HG02759 (cell line): ENCODE results near the gene BCL7C.
"Not testable (repeated sequence)": the region's sequence is repeated elsewhere in the genome, so short reads cannot be mapped to it uniquely, and the experiment has no call there.

Experiments used
- ATAC-seq: cut with Tn5 transposase; IDR thresholded peaks from one replicate; pipeline ENCODE4 v1.9.1; 2021; ENCODE audit warnings: mild to moderate bottlenecking, moderate library complexity; ENCODE audit not compliant: unreplicated experiment

BCL7C gene

DNA sequence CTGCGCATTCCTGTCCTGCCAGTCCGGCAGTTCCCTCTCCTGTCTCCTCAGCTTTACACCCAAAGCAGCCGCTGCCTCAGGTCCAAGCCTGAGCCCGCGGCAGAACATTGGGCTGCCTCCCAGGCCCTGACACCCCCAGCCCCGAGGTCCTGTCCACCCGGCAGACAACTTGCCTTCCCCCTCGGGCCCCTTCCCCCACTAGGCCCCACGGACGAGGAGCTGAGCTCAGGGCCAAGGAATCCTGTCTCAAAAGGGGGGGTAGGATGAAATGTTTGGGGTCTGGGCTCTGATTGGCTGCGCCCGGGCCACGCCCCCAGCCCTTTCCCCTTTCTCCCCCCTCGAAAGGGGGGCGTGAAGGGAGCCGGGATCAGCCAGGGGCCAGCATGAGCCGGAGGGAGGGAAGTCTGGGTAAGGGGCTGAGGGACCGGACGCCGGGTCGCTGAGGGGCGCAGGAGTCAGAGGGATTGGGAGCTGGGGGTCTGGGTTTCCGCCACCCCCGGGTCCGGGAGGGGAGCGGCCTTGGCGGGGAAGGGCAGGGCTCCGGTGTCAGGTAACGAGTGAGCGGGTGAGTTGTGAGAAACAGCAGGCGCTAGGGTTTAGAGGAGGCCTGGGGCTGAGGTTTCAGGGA, 2.5 kb upstream of the BCL7C start, which contains the start of gene CTF1:
Gene CTF1, plus strand, starts transcription at position 354 of the 628 bp plus-strand sequence. Its CDS starts 30 bp downstream, at position 384.
- no peak for ATAC-seq

DNA sequence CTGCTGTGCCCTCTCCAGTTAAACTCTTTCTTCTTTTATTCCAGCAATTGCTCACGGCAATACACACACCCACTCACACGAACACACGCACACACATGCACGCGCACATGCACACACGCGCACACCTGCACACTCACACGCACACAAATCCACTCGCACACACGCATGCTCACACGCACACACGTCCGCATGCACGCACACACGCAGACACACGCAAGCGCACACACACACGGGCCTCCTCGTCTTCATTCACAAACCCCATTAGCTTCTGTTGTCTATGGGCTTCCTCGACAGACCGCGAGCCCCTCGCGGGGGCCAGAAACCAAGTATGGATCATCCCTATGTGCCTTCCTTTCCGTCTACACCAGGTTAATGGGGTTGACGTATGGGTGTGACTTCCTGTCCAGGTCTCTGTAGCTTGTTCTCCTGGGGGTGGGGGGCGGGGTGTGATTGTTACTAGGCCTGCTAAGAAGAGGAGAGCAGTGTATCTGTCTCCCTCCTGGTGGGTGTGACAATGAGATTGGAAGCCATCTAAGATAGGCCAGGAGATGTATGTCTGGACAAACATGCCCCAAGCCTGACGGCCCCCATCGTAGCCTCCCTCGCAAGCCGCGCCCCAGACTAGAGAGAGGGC, 1.9 kb upstream of the BCL7C start:
- ATAC-seq: no peak

DNA sequence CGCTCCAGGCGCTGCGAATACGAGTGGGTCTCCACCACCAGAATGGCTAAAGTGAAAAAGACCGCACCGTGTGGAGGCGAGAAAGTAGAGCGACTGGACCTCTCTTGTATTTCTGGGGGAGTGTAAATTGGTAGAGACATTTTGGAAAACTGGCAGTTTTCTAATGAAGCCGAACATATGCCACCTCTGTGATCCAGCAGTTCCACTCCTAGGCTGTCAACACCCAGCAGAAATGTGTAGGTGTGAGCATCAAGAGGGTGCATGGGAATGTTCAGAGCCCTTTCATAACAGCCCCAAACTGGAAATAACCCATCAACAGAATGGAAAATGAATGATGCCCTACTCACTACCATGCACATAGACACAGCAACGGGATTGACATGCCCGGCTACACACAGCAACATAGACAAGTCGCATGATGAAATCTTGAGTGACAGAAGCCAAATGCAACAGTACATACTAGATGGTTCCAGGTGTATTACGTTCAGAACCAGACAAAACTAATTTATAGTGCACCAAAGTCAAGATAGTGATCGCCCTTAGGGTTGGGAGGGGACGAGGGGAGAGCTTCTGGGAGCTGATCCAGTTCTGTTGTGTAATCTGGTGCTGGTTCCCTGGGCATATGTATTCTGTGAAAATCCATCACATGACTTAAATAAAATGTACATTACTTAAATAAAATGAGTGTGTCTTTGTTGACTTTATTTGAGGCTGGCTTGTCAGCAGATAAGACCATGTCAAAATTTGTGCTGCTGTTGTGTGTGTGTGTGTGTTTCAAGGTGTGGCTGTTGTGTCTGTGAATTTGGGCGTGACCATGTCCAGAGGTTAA, 877 bp upstream of the BCL7C start:
- no peak for ATAC-seq

DNA sequence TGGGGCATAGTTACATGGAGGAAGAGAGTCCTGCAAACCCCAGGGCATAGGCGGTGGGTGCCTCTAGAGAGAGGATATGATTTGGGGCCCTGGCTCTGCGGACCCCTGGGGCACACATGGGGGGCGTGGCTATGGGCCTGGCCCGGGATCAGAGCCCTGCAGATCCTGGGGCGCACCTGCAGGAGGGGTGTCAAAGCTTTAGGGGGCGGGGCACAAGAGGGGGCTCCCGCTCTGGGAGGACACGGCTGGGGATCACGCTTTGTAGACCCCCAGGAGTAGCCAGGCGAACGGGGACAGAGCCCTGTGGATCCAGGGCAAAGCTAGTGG, 497 bp downstream of the BCL7C start:
- peak; percentile 1 for ATAC-seq

DNA sequence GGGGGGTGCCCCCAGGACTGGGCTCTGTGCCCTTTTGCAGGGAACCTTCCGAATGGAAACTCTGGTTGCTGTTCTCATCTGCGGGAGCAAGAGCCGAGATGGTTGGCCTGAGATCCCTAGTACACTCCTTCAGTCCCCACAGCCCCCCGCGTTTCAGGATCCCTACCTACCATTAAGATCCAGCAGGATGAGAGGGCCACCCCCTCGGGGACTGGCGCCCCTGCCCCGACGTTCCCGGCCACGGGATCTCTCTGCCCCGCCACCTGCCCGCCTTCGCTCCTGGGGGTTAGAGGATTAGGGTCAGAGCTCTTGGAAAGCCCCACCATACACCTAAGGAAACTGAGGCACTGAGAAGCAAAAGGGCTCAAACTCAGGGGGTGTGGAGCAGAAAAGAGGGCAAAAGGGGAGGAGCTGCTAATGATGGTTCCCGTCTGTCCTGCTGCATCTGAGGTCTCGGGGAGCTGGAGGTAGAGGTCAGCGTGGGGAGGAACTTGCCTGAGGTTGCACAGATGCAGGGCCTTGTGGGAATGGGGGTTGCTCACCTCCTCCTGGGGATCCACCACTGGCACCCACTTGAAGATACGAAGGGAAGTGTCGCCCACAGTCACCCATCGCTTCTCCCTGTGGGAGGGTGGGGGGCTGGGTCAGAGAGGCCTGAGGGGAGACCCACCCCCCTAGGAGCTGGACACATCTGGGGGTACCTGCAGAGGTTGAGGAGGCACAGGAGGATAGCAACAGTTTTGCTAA, 1.0 kb downstream of the BCL7C start:
- ATAC-seq: no peak

DNA sequence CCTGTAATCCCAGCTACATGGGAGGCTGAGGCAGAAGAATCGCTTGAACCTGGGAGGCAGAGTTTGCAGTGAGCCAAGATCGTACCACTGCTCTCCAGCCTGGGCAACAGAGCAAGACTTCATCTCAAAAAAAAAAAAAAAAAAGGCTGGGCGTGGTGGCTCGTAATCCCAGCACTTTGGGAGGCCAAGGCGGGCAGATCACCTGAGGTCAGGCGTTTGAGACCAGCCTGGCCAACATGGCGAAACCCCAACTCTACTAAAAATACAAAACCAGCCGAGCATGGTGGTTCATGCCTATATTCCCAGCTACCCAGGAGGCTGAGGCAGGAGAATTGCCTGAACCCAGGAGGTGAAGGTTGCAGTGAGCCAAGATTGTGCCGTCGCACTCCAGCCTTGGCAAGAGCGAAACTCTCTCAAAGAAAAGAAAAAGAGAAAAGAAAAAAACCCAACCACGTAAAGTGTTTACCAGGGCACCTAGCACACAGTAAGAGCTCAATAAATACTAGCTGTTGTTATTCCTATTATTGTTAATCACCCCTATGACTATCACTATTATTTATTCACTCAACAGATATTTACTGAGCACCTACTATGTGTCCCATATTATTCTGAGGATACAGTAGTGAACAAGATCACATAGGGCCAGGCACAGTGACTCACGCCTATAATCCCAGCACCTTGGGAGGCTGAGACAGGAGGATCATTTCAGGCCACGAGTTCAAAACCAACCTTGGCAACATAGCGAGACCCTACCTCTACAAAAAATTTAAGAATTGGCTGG, 2.6 kb downstream of the BCL7C start:
- ATAC-seq: not testable (repeated sequence)

DNA sequence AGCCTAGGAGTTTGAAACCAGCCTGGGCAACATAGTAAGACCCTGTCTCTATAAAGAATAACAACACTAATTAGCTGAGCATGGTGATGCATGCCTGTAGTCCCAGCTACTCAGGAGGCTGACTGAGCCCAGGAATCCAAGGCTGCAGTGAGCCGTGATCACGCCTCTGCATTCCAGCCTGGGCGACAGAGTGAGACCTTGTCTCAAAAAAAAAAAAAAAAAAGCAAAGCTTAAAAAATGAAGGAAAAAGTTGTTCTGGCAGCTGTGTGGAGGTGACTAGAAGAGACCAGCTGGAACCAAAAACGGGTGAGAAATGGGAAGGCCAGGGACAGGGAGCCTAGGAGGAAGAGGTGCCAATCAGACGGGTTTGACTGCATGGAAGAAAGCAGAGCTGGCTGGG, 4.2 kb downstream of the BCL7C start:
- no peak for ATAC-seq

DNA sequence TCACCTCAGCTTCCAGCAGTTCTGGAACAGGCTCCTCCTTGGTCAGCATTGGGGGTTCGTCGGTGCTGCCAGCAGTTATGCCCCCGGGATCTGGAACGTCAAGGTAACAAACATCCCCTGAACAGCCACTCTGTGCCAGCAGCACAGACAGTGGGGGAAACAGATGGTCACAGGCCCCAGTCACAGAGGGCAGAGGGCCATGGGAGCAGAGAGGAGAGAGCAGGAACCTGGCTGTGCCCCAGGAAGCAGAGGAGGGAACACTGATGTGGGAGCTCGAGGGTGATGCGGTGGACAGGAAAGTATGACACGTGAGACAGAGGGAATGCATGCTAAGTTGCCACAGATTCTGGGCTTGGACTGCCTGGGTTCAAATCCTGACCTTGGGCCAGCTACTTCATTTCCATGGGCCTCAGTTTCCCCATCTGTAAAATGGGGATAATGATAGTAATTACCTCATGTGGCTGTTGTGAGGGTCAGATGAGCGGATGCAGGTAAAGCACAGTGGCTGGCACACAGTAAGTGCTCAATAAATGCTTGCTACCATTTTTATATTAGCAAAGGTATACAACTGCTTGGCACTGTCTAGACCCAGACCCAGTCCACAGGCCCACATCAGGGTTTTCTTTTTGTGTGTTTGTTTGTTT, 4.9 kb downstream of the BCL7C start:
- no peak for ATAC-seq

DNA sequence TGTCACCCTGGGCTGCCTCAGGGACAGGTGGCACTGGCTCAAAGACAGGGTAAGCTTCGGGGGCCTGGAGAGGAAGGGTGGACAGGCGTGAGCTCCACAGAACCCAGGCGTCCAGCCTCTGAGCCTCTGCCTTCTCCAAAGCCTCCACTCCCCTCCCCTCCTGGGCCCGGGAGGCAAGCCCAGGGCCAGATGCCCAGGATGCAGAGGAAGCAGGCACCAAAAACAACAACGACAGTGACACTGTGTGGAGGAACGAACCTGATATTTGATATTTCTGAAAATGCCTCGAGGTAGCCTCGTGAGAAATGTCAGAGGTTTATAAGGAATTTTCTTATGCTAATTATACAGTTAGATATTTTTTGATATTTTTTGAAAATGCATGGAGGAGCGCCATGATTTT, 6.0 kb downstream of the BCL7C start:
- no peak for ATAC-seq

DNA sequence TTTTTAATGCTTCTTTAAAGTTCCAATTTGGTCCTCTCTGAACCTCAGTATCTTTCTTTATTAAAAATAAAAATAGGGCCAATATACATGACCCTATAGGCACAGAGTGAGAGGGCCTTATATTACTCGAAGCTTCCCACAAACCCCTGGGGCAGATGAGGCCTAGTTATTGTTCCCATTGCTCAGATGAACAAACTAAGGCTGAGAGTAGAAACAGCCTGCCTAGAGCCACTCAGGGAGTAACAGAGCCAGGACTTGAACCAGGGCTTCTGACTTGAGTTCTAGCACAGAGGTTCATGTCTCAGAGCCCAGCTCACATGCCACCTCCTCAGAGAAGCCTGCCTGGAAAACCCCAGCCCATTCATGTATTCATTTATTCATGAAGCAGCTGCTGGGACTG, 7.7 kb downstream of the BCL7C start:
- no peak for ATAC-seq

DNA sequence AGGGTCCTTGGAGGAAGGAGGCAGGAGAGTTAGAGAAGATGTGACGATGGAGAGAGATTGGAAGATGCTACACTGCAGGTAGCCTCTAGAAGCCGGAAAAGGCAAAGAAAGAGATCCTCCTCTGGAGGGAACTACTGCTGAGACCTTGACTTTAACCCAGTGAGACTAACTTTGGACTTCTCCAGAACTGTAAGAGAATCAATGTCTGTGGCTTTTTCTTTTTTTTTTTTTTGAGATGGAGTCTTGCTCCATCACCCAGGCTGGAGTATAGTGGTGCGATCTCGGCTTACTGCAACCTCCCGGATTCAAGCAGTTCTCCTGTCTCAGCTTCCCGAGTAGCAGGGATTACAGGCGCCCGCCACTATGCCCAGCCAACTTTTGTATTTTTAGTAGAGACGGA, 8.7 kb downstream of the BCL7C start:
- ATAC-seq: no peak

DNA sequence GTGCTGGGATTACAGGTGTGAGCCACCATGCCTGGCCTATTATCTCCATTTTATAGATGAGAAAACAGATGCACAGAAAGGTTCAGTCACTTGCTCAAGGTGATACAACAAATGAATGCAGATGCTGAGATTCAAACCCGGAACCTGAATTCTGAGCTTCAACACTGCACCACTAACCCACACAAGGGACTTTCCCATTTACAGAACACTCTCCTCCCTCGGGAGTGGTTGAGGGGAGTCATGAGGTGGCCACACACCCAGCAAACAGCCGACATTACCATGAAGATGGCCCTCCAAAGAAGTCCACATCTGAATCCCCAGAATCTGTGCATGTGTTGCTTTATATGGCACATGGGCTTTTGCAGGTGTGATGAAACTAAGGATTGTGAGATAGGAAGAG, 9.1 kb downstream of the BCL7C start:
- ATAC-seq: no peak

DNA sequence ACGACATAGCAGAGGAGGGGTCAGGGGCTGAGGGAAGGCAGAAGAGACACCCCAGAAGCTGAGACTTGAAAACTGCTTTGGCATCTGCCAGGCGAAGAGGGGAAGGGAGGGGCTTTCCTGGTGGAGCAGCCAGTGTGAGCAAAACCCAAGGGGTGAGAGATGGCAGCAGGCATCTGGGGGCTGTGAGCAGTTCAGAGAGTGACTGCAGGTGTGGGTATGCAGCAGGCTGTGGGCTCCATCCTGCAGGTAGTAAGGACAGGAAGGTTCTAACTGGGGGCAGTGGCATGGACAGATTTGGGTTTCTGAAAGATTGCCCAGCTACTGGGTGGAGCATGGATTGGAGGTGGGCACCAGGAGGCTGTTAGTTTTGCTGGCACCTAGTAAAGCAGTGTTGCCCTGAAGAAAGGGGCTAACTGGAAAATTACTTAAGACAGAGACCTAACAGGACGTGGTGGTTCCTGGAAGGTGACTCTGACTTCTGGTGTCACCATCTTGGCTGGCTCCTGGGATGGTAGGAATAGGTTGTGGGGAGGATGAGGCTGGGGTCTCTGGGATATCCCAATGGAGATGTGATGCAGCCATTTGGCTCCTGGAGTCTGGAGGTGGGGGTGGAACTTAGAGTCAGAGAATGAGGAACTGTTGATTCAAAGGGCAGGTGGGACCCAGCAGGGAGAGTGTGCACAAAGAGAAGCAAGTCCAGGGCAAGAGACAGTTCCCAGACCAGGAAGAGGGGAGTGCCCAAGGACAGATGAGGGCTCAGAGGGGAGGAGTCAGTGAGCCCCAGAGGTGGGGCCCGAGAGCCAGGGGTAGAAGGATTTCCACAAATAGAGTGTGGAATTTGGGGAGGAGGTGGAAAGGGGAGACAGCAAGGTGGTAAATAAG, 11.2 kb downstream of the BCL7C start:
- ATAC-seq: no peak

DNA sequence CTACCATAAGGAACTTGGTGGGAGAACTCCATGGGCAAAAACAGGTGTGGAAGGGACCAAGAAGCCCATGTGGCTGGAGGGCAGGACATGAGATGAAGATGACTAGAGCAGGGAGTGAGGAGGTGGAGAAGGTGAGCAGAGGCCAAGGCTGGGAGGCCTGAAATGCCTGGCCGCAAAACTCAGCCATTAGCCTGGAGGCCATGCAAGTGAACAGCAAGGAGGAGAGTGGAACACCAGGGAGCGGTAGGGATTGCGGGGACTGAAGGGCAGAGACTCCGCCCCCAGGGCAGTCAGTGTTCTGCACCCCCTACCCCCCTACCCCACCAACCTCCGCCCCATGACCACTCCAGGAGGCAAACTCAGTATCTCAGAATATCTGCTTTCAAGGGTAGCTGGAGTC, 17.0 kb downstream of the BCL7C start:
- ATAC-seq: no peak

DNA sequence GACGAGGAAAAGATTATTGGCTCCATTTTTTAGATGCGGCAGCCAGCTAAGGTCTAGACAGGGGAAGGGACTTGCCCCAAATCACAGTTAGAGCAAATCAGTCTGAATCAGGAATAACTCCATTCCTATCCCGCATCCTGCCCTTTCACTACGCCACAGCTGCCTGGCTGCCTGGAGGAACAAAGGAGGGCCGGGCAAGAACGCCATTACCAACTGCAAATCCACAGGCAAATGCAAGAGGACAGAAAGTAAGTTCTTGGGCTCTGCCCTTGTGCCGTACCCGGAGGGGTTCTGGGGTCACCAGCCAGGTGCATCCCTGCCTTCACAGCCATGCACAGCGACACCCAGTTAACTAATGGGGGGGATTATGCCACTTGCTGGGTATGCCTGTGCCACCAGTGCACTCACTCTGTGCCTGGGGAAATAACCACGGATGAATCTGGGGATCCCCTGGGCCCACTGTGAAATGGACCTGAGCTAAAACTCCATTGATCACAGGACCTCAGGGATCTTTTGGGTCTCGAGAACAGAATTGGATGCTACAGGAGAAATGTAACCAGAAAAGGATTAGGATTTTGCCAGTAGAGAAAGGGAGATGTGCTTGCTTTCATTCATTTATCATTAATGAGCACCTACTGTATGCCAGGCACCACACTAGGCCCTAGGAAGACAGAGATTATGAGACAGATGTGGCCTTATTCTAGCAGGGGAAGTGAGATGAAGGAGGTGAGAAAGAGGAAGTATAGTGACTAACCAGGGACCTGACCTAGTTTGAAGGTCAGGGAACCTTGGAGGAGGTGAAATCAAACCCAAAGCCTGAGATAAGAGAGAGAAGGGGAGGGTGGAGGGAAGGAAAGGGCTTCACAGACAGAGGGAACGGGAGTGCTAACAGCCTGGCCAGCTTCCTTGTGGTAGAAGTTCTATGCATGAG, 17.7 kb downstream of the BCL7C start:
- ATAC-seq: peak; percentile 28

DNA sequence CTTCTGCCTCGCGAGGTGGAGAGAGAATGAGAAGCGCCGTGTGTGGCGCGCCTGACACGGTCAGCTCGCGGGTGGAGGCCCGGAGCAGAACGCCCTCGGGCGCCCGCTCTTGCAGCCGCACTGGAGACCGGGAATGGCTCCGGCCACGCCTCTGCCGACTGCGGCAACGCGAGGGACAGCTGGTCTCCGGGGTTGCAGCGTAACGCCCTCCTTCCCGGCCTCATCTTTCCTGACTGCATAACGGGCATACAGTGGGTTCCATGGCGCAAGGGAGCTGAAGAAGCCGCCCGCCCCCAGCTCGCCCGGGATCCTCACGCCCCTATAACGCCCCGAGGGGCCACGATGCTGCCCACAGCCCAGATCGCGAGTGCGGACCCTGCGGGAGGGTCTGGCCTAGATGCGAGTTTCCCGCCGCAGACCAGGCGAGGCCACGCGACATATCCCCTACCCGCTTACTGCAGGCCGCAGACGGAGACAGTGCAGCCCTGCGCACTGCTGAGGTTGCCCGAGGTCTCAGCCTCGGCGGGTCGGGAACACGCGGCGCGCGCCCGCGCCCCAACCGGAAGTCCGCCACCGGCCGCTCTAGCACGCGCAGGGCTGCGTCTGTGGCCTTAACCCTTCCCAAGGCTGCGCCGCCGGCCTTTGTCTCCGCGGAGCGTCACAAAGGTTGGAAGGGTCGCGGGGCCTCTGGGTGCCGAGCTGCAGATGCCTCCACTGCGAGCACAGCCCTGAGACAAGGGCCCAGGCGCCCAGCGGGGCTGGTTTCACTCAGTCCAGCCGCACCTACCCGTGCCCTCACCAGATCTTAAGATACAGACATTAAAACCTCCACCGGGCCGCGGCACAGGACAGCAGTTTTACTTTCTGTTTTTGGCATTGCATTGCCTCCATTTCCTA, 18.8 kb downstream of the BCL7C start:
- peak; percentile 83 for ATAC-seq

DNA sequence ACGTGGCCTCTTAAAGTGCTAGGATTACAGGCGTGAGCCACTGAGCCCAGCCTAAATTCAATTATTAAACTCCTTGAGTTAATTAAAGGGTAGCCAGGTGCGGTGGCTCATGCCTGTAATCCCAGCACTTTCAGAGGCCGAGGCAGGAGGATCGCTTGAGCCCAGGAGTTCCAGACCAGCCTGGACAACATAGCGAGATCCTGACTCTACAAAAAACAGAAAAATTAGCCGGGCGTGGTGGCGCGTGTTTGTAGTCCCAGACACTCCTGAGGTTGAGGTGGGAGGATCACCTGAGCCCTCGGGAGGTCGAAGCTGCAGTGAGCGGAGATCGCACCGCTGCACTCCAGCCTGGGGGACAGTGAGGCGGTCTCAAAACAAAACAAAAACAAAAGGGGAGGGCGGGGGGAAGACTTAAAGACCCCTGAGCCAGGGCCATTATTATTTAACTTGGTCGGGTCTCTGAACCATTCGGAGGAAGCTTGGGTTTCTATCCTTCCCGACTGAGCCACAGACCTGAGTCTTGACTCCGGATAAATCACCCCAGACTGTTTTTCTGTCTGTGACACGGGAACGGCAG, 19.5 kb downstream of the BCL7C start:
- no peak for ATAC-seq
